A549 (cell line): ENCODE data around the gene TSPAN14. TPM values are rescaled to one million over a fixed set of nuclear protein-coding genes. Genes with fewer than 3 reads are reported as not detected.

ENCODE experiments used
- ATAC-seq, 2 experiments: fragments of 200-7000 bp in 1 of 2; fragments of >200 bp in 1 of 2; cut with Nextera tagmentation in 1 of 2; cut with Tn5 transposase in 1 of 2; 3 replicates each; pipeline versions ENCODE4 v1.8.0 to v1.9.1; 2018 to 2020; ENCODE audit warnings: mild to moderate bottlenecking in 1 of 2, moderate library complexity in 1 of 2
- CTCF ChIA-PET: fragments of 300-600 bp; sonication (Branson Sonifier 250); formaldehyde crosslinking; extraction: SDS; loops from one replicate; lab custom pipeline; 2021; ENCODE audit warnings: antibody characterized with exemption, inconsistent platforms; lab: Yijun Ruan, JAX
- POLR2A ChIA-PET: fragments of 350-600 bp; formaldehyde crosslinking; extraction: SDS; loops from one replicate; lab custom pipeline; 2021; ENCODE audit warnings: antibody characterized with exemption, inconsistent platforms; lab: Yijun Ruan, JAX
- DNase-seq, 2 experiments: peaks; one replicate each; pipeline versions ENCODE4 v3.0.0 to v3.0.0-alpha.2; 2011 to 2016; ENCODE audit warnings: low read depth in 1 of 2, low spot score in 1 of 2
- FAIRE-seq: peaks from 2 replicates; lab custom pipeline; 2011; peaks lifted over from hg19 to GRCh38; lab: Jason Lieb, UNC
- H3K27ac ChIP-seq, 2 experiments: fragments of >200 bp; sonication (Bioruptor Twin); formaldehyde crosslinking; 3 replicates each; pipeline ENCODE4 v1.5.1; 2016 to 2017
- H3K4me1 ChIP-seq: fragments of >200 bp; sonication (Bioruptor Twin); formaldehyde crosslinking; 3 replicates; pipeline ENCODE4 v1.6.1; 2016
- H3K4me2 ChIP-seq: fragments of >200 bp; sonication (Bioruptor Twin); formaldehyde crosslinking; 3 replicates; pipeline ENCODE4 v1.6.1; 2016
- H3K4me3 ChIP-seq: fragments of >200 bp; sonication (Bioruptor Twin); formaldehyde crosslinking; 3 replicates; pipeline ENCODE4 v1.5.1; 2016
- H3K9me3 ChIP-seq: fragments of >200 bp; sonication (Bioruptor Twin); formaldehyde crosslinking; 3 replicates; pipeline ENCODE4 v1.6.1; 2016
- CBX8 ChIP-seq: fragments of 200-600 bp; sonication (generic); IDR thresholded peaks from 2 replicates; pipeline ENCODE4 v1.6.1; 2016
- CHD2 ChIP-seq: fragments of 150-350 bp; IDR thresholded peaks from 2 replicates; pipeline ENCODE4 v1.6.1; 2014; ENCODE audit warnings: low read length; ENCODE audit not compliant: partially characterized antibody
- EHF ChIP-seq: fragments of 250-450 bp; sonication (Bioruptor Pico); IDR thresholded peaks from 2 replicates; pipeline ENCODE4 v1.5.0; 2020; ENCODE audit warnings: mild to moderate bottlenecking
- FOSB ChIP-seq: fragments of 250-450 bp; sonication (Bioruptor Pico); IDR thresholded peaks from 2 replicates; pipeline ENCODE4 v1.5.0; 2020; ENCODE audit warnings: mild to moderate bottlenecking, moderate library complexity
- HDAC2 ChIP-seq: fragments of 200-600 bp; sonication (generic); IDR thresholded peaks from 2 replicates; pipeline ENCODE4 v1.6.1; 2016
- KDM1A ChIP-seq: fragments of 200-600 bp; sonication (generic); IDR thresholded peaks from 2 replicates; pipeline ENCODE4 v1.6.1; 2016; ENCODE audit warnings: low read depth, mild to moderate bottlenecking
- MAFK ChIP-seq: fragments of 450-650 bp; IDR thresholded peaks from 2 replicates; pipeline ENCODE4 v1.6.1; 2014; ENCODE audit not compliant: partially characterized antibody
- POLR2AphosphoS2 ChIP-seq: conservative IDR thresholded peaks from 2 replicates; pipeline ENCODE4 v1.6.1; 2012; ENCODE audit warnings: low read length, improper control_type of control experiment, inconsistent platforms
- RCOR1 ChIP-seq: fragments of 150-350 bp; IDR thresholded peaks from 2 replicates; pipeline ENCODE4 v1.6.1; 2014; ENCODE audit warnings: antibody characterized with exemption, low read length, low read depth
- RFX5 ChIP-seq: fragments of 450-650 bp; IDR thresholded peaks from 2 replicates; pipeline ENCODE4 v1.7.1; 2014; ENCODE audit warnings: antibody characterized with exemption, mild to moderate bottlenecking, moderate library complexity
- RNF2 ChIP-seq: fragments of 200-600 bp; sonication (generic); IDR thresholded peaks from 2 replicates; pipeline ENCODE4 v1.6.1; 2016; ENCODE audit warnings: low read depth, mild to moderate bottlenecking, antibody characterized with exemption, moderate library complexity, borderline replicate concordance
- SMC3 ChIP-seq: fragments of >200 bp; sonication (Bioruptor Twin); formaldehyde crosslinking; IDR thresholded peaks from 3 replicates; pipeline ENCODE4 v1.6.1; 2018; ENCODE audit warnings: inconsistent platforms
- ZC3H11A ChIP-seq: fragments of 450-650 bp; IDR thresholded peaks from 2 replicates; pipeline ENCODE4 v1.6.1; 2014; ENCODE audit warnings: antibody characterized with exemption, mild to moderate bottlenecking
- WGBS: methylation state at CpG from one replicate; pipeline ENCODE4 v1.1.6; 2017; ENCODE audit errors: missing lambda C conversion rate; 5-methylcytosine and 5-hydroxymethylcytosine counted together
- polyA plus RNA-seq, 4 experiments: library from polyadenylated mRNA; depleted of rRNA in 3 of 4; stranded (reverse); fragments of >200 nt; fragmentation: RNase III in 1 of 4; extraction: RNeasy Plus Mini Kit Qiagen cat#74134 plus additional on column Dnase treatment in 1 of 4; gene quantifications; 2 replicates in 3 of 4; 3 replicates in 1 of 4; pipeline ENCODE4 v1.2.3, GENCODE V29; 2011 to 2017
- TF ChIP-seq, protein P1 (sequence below): fragments of >200 bp; sonication (Bioruptor Twin); formaldehyde crosslinking; IDR thresholded peaks from 3 replicates; pipeline ENCODE4 v1.6.1; 2016
- TF ChIP-seq, protein P2 (sequence below): IDR thresholded peaks from 2 replicates; pipeline ENCODE4 v1.6.1; 2012
- TF ChIP-seq, protein P3 (sequence below): fragments of >200 bp; sonication (Bioruptor Twin); formaldehyde crosslinking; IDR thresholded peaks from 2 replicates; pipeline ENCODE4 v1.6.1; 2016
- TF ChIP-seq, protein P4 (sequence below): fragments of 250-450 bp; sonication (Bioruptor Pico); IDR thresholded peaks from 2 replicates; pipeline ENCODE4 v1.5.0; 2021; ENCODE audit warnings: mild to moderate bottlenecking, moderate library complexity, borderline replicate concordance
- TF ChIP-seq, protein P5 (sequence below): IDR thresholded peaks from 2 replicates; pipeline ENCODE4 v1.6.1; 2012; ENCODE audit warnings: low read depth, borderline replicate concordance

TSPAN14 gene
- polyA plus RNA-seq, 2 of the 4 experiments (the other 2 are of a cell fraction): 87.0 to 124 TPM

DNA sequence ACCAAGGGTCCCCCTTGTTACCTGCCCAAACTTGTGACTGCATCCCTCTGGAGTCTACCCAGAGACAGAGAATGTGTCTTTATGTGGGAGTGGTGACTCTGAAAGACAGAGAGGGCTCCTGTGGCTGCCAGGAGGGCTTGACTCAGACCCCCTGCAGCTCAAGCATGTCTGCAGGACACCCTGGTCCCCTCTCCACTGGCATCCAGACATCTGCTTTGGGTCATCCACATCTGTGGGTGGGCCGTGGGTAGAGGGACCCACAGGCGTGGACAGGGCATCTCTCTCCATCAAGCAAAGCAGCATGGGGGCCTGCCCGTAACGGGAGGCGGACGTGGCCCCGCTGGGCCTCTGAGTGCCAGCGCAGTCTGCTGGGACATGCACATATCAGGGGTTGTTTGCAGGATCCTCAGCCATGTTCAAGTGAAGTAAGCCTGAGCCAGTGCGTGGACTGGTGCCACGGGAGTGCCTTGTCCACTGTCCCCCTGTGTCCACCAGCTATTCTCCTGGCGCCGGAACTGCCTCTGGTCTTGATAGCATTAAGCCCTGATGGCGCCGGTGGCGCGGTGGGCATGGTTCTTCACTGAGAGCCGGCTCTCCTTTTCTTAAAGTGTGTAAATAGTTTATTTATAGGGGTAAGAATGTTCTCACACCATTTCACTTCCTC, 64.2 kb downstream of the TSPAN14 start:
- CTCF ChIA-PET: interaction anchor here (2.1 kb wide), 1 partner anchor 73 kb away, joined by 7 read pairs; no protein-coding TSS in a partner anchor
- WGBS: 96% methylated on average over 11 of the region's 17 CpGs
- ATAC-seq (no peak), FAIRE-seq (no peak), DNase-seq (no peak)
- TF ChIP-seq CBX8: no peak
- TF ChIP-seq, protein P1, sequence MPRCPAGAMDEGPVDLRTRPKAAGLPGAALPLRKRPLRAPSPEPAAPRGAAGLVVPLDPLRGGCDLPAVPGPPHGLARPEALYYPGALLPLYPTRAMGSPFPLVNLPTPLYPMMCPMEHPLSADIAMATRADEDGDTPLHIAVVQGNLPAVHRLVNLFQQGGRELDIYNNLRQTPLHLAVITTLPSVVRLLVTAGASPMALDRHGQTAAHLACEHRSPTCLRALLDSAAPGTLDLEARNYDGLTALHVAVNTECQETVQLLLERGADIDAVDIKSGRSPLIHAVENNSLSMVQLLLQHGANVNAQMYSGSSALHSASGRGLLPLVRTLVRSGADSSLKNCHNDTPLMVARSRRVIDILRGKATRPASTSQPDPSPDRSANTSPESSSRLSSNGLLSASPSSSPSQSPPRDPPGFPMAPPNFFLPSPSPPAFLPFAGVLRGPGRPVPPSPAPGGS: no peak
- TF ChIP-seq SMC3: no peak
- TF ChIP-seq, protein P2, sequence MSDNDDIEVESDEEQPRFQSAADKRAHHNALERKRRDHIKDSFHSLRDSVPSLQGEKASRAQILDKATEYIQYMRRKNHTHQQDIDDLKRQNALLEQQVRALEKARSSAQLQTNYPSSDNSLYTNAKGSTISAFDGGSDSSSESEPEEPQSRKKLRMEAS: no peak
- no peak for TF ChIP-seq HDAC2
- TF ChIP-seq MAFK: no peak
- TF ChIP-seq FOSB (CRISPR knock-in tag): no peak
- TF ChIP-seq RNF2: no peak
- no peak for TF ChIP-seq ZC3H11A
- TF ChIP-seq EHF: no peak
- TF ChIP-seq, protein P3, sequence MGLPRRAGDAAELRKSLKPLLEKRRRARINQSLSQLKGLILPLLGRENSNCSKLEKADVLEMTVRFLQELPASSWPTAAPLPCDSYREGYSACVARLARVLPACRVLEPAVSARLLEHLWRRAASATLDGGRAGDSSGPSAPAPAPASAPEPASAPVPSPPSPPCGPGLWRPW: no peak
- Histone ChIP-seq H3K4me1 (peaks cover 30% of the 10 kb centered on the region), H3K9me3 (no peaks in the 10 kb centered on the region), H3K4me3 (no peak overlapping the region), H3K27ac (peak overlapping the region; percentile 13 to 100; a peak in 3 of 6 replicates), H3K4me2 (no peak overlapping the region)
- POLR2A ChIA-PET: no interaction called here

DNA sequence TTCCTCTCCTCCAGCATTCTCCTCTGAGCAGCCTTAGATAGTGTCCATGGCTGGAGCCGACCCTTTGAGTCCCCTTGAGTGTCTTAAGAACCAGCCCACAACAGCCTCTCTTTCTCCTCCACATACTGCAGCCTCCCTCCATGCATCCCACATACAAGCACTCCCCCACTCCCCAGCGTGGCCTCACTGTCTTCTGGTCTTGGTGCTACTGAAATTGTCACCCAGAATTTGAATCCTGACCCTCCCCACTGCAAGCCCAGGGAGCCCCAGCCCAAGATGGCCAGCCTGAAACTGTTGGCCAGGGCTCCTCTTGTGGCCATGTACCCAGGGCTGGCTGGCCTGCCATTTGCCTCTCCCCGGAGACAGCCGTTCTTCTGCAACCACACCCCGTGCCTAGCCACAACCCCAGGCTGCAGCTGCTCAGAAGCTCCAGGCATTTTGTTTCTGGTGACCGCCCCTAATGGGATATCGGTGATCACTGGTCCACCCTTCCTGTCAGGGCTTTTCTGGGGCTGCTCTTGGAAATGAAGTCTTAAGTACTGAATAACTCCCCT, 64.8 kb downstream of the TSPAN14 start:
- no peak overlapping the region for H3K4me2 ChIP-seq
- peaks cover 36% of the 10 kb centered on the region for H3K4me1 ChIP-seq
- FAIRE-seq (no peak), DNase-seq (no peak), ATAC-seq (no peak)
- H3K27ac ChIP-seq: peak overlapping the region; percentile 11 to 100; a peak in 3 of 6 replicates
- ChIA-PET POLR2A (no interaction called here), CTCF (interaction anchor here (1.8 to 2.1 kb wide), 2 partner anchors 13 to 74 kb away, joined by 7 to 9 read pairs; no protein-coding TSS in a partner anchor)
- WGBS: 90% methylated on average over 7 of the region's 7 CpGs
- no peak overlapping the region for H3K4me3 ChIP-seq
- TF ChIP-seq RCOR1: no peak
- no peak for TF ChIP-seq CHD2
- TF ChIP-seq, protein P4, sequence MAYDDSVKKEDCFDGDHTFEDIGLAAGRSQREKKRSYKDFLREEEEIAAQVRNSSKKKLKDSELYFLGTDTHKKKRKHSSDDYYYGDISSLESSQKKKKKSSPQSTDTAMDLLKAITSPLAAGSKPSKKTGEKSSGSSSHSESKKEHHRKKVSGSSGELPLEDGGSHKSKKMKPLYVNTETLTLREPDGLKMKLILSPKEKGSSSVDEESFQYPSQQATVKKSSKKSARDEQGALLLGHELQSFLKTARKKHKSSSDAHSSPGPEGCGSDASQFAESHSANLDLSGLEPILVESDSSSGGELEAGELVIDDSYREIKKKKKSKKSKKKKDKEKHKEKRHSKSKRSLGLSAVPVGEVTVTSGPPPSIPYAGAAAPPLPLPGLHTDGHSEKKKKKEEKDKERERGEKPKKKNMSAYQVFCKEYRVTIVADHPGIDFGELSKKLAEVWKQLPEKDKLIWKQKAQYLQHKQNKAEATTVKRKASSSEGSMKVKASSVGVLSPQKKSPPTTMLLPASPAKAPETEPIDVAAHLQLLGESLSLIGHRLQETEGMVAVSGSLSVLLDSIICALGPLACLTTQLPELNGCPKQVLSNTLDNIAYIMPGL: no peak
- TF ChIP-seq, protein P5, sequence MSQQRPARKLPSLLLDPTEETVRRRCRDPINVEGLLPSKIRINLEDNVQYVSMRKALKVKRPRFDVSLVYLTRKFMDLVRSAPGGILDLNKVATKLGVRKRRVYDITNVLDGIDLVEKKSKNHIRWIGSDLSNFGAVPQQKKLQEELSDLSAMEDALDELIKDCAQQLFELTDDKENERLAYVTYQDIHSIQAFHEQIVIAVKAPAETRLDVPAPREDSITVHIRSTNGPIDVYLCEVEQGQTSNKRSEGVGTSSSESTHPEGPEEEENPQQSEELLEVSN: no peak
- TF ChIP-seq RFX5: no peak
- TF ChIP-seq POLR2AphosphoS2: no peak
- no peak for TF ChIP-seq KDM1A
- no peaks in the 10 kb centered on the region for H3K9me3 ChIP-seq
